ENCODE measurements around the gene NECTIN2.

Gene NECTIN2

GRCh38 chr19:44894946-44895345 is 48.8 kb downstream of the NECTIN2 start:
- ChIA-PET POLR2A (no interaction called here), CTCF (no interaction called here)
- no peak for DNase-seq (ENCODE audit: extremely low spot score)
- TF ChIP-seq HDGF (IDR thresholded peaks at IDR 0.05; ENCODE audit: borderline replicate concordance) (no peak), PKNOX1 (IDR thresholded peaks at IDR 0.05) (no peak), TARDBP (IDR thresholded peaks at IDR 0.05) (no peak), FOXM1 (IDR thresholded peaks at IDR 0.05; ENCODE audit: borderline replicate concordance) (no peak), SP1 (IDR thresholded peaks at IDR 0.05) (no peak), CTBP1 (IDR thresholded peaks at IDR 0.05; ENCODE audit: borderline replicate concordance) (no peak)

GRCh38 chr19:44897835-44898234 is 51.7 kb downstream of the NECTIN2 start:
- CTCF ChIA-PET: no interaction called here
- TF ChIP-seq SUZ12 (IDR thresholded peaks at IDR 0.05) (no peak), FOXA1 (IDR thresholded peaks at IDR 0.05) (no peak), FOXM1 (IDR thresholded peaks at IDR 0.05; ENCODE audit: borderline replicate concordance) (no peak), PKNOX1 (IDR thresholded peaks at IDR 0.05) (no peak), HDGF (IDR thresholded peaks at IDR 0.05; ENCODE audit: borderline replicate concordance) (no peak), ELF4 (IDR thresholded peaks at IDR 0.05) (no peak), BHLHE40 (IDR thresholded peaks at IDR 0.05; ENCODE audit: borderline replicate concordance) (no peak), LEF1 (IDR thresholded peaks at IDR 0.05; ENCODE audit: borderline replicate concordance) (no peak), TARDBP (IDR thresholded peaks at IDR 0.05) (no peak), FOXK2 (IDR thresholded peaks at IDR 0.05) (no peak)
- POLR2A ChIA-PET: no interaction called here
- no peak for DNase-seq (ENCODE audit: extremely low spot score)

- POLR2A ChIA-PET: interaction anchor here (0.7 to 1.5 kb wide), 2 partner anchors 11 kb away, joined by 3 read pairs; no protein-coding TSS in a partner anchor
- DNase-seq (ENCODE audit: extremely low spot score): no peak
- CTCF ChIA-PET: no interaction called here
- no peak for TF ChIP-seq FOXM1 (IDR thresholded peaks at IDR 0.05; ENCODE audit: borderline replicate concordance)
- no peak for TF ChIP-seq LEF1 (IDR thresholded peaks at IDR 0.05; ENCODE audit: borderline replicate concordance)
- TF ChIP-seq SUZ12 (IDR thresholded peaks at IDR 0.05): no peak
- TF ChIP-seq SP1 (IDR thresholded peaks at IDR 0.05): no peak
- no peak for TF ChIP-seq PKNOX1 (IDR thresholded peaks at IDR 0.05)
- TF ChIP-seq BHLHE40 (IDR thresholded peaks at IDR 0.05; ENCODE audit: borderline replicate concordance): no peak
- no peak for TF ChIP-seq CTBP1 (IDR thresholded peaks at IDR 0.05; ENCODE audit: borderline replicate concordance)
- no peak for TF ChIP-seq HDGF (IDR thresholded peaks at IDR 0.05; ENCODE audit: borderline replicate concordance)
- TF ChIP-seq FOXK2 (IDR thresholded peaks at IDR 0.05): no peak
- TF ChIP-seq FOXA1 (IDR thresholded peaks at IDR 0.05): no peak
- TF ChIP-seq L3MBTL2 (conservative IDR thresholded peaks at IDR 0.05): no peak
- no peak for TF ChIP-seq ELF4 (IDR thresholded peaks at IDR 0.05)
- TF ChIP-seq ARNT (IDR thresholded peaks at IDR 0.05): no peak
Observed at GRCh38 chr19:44900328-44901244, 54.5 kb downstream of the NECTIN2 start.

- ChIA-PET POLR2A (interaction anchor here (0.9 kb wide), 1 partner anchor 51 kb away, joined by 3 read pairs; no protein-coding TSS in a partner anchor), CTCF (interaction anchor here (1.5 to 2.3 kb wide), 2 partner anchors 46 to 49 kb away, joined by 6 read pairs; no protein-coding TSS in a partner anchor)
- TF ChIP-seq HDGF (IDR thresholded peaks at IDR 0.05; ENCODE audit: borderline replicate concordance) (no peak), FOXA1 (IDR thresholded peaks at IDR 0.05) (no peak)
- DNase-seq (ENCODE audit: extremely low spot score): no peak
Observed at GRCh38 chr19:44903216-44903601, 57.1 kb downstream of the NECTIN2 start.

- TF ChIP-seq CTBP1 (IDR thresholded peaks at IDR 0.05; ENCODE audit: borderline replicate concordance) (no peak), ARNT (IDR thresholded peaks at IDR 0.05) (no peak), FOXA1 (IDR thresholded peaks at IDR 0.05) (no peak), HDGF (IDR thresholded peaks at IDR 0.05; ENCODE audit: borderline replicate concordance) (no peak)
- POLR2A ChIA-PET: no interaction called here
- CTCF ChIA-PET: interaction anchor here (0.6 to 2.3 kb wide), 6 partner anchors 8 to 133 kb away, joined by 3 to 6 read pairs (median 4); no protein-coding TSS in a partner anchor
- DNase-seq (ENCODE audit: extremely low spot score): peak; percentile 76
Observed at GRCh38 chr19:44903602-44904425, 57.7 kb downstream of the NECTIN2 start.

GRCh38 chr19:44904426-44904994 is 58.4 kb downstream of the NECTIN2 start:
- no peak for DNase-seq (ENCODE audit: extremely low spot score)
- TF ChIP-seq CTBP1 (IDR thresholded peaks at IDR 0.05; ENCODE audit: borderline replicate concordance) (no peak), FOXK2 (IDR thresholded peaks at IDR 0.05) (no peak), SP1 (IDR thresholded peaks at IDR 0.05) (no peak), L3MBTL2 (conservative IDR thresholded peaks at IDR 0.05) (no peak), FOXM1 (IDR thresholded peaks at IDR 0.05; ENCODE audit: borderline replicate concordance) (no peak), PKNOX1 (IDR thresholded peaks at IDR 0.05) (no peak), NFRKB (IDR thresholded peaks at IDR 0.05) (no peak)
- ChIA-PET CTCF (interaction anchor here (0.8 to 2.3 kb wide), 7 partner anchors 8 to 133 kb away, joined by 3 to 6 read pairs (median 4); partner anchors contain the start of gene CLPTM1), POLR2A (no interaction called here)
